NCI-H1930 (cell line): ENCODE data around the gene ITGA11.

Source experiments
- DNase-seq, 2 experiments: peaks; one replicate each; lab custom pipeline; 2025; lab: John Stamatoyannopoulos, UW

Gene ITGA11

GRCh38 chr15:68330901-68331300, 101.1 kb downstream of the ITGA11 start:
- DNase-seq, result no peak

DNA sequence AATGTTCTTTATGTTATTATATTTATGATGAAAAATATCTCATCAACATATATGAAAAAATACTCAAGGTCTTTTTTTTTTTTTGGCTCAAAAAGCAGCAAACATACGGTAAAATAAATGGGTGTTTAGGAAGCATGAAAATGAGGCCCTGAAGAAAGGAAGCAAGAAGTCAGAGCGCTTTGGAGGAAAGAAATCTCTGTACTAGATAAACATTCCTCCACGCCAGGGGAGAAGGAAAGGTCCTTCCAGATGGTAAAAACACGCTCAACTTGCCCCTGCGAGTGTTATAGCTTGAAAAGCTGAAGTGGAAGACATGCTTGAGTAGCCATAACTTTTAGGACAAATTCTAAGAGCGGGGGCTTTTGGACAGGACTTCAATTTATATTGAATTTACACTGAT, 101.5 kb downstream of the ITGA11 start:
- no peak for DNase-seq

DNA sequence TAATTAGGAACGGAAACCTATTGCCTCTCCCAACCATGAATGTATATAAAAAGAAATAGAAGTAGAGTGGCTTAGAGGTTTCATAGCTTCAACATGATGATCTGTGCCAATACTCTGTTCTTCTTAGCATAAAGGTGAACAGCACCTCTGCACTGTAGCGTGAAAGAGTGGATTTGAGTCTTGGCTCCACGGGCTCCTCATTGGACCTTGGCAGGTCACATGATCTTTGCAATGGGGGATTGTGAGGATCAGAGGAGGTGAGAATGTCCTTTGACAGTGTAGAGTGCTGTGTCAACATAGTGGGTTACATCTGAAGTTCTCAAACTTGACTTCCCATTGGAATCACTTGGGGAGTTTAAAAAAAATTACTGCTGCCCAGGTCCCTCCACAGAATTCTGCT, 103.0 kb downstream of the ITGA11 start:
- DNase-seq, result no peak

DNA sequence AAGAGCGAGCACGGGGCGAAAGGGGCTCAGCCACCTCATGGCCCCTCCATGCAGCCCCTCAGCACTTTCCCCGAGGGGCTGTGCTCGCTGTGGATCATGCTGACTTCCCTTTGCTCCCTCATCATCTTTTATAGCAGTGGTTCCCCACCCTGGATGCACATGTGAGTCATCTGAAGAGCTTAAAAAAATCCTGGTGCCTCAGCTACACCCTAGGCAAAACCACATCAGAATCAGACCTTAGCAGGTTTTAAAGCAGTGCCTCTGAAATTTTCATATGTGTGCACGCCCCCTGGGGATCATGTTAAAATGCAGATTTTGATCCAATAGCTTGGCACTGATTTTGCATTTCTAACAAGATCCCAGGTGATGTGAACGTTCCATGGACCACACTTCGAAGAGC, 103.5 kb downstream of the ITGA11 start:
- DNase-seq, result no peak

GRCh38 chr15:68326711-68327354, 105.1 kb downstream of the ITGA11 start:
- no peak for DNase-seq

GRCh38 chr15:68325726-68326125, 106.2 kb downstream of the ITGA11 start:
- no peak for DNase-seq

DNA sequence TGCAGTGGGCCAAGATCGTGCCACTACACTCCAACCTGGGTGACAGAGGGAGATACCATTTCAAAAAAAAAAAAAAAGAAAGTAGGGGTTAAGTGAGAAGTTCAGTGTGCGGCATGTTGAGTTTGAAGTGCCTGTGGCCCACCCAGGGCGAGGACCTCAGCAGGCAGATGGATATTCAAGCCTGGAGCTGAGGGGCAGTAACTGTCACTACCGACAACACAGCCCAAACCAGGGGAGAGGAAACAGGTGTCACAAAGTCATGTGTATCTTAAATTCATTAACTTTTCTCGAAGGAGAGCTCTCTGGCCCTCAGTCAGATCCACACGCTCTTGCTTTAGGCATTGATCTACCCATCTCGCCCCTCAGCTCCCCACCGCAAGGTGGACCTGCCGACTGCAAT, 109.2 kb downstream of the ITGA11 start:
- no peak for DNase-seq

DNA sequence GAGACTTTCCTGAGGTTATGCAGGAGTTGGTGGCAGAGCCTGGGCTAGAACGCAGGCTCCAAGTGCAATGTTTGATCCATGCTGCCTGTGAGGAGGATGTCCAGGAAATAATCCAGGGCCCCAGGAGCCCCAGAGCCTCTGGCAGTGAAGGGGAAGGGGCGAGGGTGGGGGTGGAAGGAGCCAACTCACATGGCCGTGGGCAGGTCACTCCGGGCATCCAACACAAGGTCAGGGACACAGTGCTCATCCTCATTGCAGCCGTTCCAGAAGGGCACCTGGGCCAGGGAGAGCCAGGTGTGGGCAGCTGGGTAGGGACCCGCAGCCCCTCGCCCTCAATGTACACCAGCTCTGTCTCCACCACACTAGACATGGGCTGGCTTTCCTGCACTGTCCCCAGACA, 110.7 kb downstream of the ITGA11 start:
- DNase-seq, result no peak

DNA sequence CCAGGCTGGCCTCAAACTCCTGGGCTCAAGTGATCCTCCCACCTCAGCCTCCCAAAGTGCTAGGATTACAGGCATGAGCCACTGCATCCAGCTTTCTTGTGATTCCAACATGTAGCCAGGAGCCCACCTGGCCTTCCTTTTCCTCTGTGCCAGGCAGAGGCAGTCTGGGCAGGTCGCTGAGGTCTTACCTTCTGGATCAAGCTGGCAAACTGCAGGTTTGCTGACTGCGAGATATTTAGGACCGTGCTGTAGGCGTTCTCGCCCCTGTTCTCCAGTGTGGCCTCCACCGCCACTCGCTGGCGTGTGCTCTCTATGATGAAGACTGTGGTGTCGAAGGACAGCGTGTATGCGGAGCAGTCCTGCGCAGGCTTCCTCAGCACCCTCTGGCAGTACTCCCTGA, 112.0 kb downstream of the ITGA11 start:
- no peak for DNase-seq

DNA sequence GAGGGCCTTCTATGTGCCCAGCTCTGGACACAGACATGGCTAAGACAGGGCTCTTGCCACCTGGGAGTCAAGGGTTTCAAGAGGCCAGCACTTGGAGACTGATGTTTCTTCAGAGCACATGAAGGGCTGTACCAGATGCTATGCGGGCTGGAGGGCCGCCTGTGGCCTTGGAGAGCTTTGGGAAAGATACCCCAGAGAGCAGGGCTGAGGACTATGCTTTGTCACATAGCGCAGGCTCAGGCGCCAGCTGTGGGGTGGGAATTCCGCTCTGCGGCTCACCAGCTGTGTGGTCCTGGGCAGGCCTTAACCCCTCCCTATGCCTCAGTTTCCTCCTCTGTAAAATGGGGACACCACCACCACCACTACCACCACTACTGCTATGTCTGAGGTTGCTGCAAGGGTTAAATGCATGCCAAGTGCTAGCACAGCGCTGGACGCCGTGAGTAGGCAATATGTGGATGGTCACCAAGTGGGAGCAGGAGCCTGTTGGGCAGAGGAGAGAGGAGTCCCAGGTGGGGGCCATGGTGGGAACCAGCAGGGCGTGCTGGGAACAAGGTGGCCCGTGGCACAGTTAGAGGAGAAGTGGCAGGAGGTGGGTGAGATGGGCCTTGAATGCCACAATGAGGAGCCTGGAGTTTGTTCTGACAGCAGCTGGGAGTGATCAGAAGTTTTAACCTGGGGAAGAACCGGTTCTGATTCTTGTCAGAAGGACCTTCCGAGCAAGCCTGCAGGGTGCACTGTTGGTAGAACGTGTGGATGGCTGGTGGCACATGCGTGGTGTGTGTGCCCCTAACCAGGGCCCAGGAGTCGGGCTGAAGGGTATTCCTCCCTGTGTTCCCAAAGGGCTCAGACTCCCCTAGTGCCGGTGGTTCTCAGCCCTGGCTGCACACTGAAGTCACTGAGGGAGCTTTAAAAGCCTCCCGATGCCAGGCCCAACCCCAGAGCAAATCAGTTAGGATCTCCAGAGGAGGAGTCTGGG, 112.7 kb downstream of the ITGA11 start:
- no peak for DNase-seq

DNA sequence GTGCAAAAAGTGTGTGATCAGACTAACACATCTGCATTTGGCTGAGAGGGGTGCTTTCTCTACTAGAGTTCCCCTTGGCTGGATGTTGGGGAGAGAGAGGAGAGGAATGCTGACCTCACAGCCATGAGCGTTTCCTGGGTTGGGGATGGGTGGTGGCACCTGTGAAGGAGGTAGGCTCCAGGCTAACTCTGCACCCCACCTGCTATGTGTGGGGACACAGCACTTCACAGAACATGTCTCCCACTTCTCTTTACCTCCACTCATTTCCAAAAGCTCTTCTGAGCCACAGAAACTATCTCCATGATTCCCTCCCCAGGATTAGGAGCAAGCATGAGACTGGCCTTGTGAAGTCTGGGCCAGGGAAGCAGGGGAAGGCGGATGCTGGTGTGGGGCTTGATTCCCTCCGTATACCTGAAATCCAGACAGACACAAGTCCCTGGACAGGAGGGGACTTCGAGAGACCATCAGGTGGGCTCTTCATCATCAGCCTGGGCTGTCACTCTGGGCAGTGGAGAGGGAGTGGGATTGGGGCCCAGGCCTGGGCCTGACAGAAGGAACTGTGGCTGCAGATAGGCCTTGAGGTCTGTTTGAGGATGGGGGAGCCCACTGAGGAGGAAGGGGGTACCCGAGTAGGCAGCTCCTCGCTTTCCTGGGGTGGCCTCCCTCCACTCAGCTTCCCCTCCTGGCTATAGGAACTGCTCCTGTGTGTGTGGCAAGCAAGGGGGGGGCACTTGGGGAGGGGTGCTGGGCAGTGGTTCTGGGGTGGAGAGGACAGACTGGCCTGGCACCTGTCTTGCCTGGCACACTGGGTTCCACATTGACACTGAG, 113.7 kb downstream of the ITGA11 start:
- DNase-seq, result no peak

DNA sequence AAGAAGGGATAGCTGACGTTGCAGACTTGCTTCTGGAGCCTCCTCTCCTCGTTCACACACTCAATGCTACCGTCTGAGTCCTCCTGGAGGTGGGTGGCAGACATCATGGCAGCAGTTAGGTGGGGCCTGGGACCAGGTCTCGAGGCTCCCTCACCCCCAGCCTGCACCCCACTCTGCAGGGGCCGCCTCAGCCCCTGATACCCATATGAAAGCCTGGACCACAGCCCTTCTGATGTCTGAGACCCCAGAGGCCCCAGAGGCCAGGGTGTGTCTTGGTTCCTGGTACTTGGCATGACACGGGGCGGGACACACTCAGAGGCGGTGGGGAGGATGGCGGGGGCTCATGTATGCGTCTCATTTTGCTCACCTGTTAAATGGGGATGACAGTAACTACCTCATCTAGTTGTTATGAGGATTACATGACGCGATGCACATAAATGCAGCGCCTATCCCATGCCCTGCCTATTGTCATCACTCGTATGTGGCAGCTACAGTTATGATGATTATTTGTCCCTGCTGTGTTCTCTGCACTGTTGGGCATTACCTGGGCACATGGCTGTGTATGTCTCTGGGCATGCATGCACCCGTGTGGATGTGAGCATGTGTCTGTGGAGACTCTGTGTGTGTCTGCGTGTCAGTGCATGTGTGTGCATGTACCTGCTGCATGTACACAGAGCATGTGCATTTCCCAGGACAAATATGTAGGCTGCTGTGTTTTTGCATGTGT, 114.5 kb downstream of the ITGA11 start:
- no peak for DNase-seq

DNA sequence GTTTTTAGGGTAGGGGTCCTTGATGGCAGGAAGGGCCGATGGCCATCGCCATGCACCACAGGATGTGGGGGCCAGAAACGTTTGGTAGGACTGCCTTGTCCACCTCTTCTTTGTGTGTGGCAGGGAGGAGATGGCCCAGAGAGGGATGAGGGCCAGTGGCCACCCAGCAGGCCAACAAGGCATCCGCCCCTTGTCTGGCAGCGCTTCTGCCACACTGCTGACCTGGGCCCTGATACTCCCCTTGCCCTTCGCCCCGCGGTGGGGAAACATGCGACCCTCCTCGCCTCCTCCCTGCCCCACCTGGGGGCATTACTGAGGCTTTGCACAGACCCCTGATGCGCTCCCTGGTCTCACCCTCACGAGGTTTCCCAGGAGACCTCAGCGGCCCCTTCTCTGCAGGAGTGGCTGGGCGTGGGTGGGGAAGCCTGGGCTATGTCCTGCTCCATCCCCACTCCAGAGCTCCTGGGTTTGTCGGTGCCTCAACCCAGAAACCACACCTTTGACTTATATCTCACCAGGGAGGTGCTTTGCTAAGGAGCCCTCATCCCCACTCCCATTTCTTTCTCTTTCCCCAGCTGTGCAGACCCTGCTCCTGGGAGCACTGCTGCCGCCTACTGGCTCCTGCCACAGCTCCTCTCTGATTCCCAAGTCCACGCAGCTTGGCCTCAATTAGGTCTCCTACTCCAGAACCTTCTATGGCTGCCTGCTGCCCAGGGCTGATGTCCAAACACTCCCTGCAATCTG, 115.7 kb downstream of the ITGA11 start:
- no peak for DNase-seq

- DNase-seq, result no peak
Observed at GRCh38 chr15:68315495-68316031, 116.4 kb downstream of the ITGA11 start.

DNA sequence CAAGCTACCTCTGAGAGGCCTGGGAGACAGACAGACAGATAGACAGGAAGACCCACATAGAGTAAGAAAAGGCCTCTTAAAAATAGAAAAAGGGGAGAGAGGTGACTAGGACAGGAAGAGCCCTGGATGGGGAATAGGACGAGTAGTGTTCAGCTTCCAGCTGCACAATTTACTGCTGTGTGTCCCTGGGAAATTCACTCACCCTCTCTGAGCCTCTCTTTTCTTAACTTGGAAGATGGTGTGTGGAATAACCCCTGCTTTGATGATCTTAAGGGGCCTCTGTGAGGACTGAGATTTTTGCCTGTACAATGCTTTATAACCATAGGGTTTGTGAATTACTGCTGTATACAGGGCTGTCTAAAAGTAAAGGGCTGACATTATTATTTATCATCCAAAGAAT, 116.9 kb downstream of the ITGA11 start:
- DNase-seq, result no peak

DNA sequence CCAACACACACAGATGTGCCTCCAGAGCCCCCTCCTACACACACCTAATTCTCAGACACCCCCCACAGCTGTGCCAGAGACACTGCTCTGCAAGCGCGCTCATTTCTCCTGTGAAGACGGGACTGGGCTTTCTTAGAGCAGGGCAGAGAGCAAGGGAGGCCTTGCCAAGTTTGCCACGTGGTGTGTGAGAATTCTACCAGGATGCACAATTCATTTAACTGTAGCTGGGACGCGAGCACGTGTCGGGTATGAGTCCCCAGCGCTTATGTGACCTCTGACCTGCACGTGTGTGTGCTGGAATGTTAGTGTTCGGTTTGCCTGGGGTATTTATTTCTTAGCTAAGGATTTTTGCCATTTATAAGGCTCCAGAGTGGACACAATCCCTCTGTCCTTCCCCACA, 117.4 kb downstream of the ITGA11 start:
- DNase-seq, result no peak

DNA sequence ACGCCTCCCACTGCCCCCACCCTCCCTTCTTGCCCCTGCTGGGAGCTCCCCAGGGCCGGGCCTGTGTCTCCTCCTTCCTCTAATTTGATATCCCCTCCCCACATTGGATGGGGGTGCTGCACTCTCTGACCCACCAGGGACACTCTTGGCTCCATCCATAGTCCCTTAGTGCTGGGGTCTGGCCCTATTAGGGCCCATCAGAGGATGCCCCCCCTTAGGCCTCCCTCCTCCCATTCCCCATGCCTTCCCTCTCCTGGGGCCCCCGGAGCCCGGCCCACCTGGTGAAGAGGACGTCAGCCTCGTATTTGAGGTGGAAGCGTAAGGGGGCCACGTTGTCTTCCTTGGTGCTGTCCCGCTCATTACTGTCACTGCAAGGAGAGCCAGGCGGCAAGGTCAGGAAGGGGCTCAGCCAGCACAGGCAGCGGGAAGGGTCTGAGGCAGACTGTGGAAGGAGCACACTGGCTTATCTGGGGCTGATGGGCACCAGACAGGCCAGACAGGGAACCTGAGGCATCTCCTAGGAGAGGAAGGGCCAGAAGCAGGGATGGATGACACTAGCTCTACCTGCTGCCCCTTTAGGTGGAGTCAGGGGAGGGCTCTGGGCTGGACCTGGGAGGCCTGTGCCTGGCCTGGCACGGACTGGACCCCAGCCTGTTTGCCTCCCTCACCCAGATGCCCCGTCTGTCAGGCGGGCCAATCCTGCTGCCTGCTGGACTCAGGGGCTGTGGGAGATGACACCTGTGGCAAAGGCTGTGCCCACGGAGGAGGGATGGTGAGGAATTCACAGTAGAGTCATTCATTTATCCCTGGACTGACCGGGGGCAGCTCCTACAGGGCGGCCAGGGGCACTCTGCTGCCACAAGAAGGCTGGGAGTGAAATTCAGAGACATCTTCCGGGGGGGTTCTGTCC, 118.2 kb downstream of the ITGA11 start:
- no peak for DNase-seq

DNA sequence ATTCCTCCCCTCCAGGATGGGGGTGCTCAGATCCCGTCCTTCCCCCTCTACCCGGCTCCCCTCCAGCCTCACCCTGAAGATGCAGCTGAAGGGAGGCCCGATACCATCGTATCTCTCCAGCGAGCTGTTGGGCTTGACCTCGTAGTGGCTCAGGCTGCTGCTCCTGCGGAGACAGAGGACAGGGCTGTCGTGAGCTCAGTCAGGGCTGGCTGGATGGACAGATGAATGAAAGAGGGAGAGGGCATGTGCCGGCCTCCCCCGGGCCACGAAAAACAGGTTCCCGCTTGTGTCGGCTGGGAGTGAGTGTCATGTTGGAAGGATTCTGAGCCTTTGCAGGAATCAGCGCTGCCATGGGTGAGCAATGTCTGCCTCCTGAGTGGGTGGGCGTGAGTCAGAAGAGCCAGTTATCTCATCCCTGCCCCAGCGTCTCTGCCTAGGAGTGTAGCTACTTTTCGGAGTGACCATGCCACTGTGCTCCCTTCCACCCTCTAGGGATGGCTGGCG, 119.2 kb downstream of the ITGA11 start:
- DNase-seq, result no peak

DNA sequence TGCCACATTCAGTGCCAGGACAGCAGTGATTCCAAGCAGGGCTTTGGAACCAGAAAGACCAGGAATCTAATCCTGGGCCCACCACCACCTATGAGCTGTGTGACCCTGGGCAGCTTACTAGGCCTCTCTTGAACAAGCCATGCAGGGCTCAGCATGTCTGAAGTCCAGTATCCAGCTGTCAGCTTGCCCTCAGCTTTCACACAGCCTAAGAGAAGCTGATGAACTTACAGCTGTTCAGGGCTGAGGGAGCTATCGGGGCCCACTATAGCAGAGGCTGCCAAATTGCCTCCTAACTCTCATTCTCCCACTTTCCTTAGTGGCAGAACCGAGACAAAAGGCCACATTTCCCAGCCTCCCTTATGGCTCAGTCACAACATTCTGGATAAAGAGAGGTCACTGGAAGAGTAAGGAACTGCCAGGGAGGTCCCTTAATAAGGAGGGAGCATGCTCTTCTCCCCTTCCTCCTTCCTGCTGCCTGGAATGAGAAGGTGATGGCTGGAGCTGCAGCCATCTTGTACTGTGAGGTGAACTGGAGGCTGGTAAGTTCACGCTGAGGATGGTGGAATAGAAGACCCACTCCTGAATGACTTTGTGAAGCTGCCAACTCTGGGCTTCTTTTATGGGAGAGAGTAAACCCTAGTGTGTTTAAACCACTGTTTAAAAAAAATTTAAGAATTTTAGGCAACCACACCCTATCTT, 120.0 kb downstream of the ITGA11 start:
- DNase-seq, result no peak
